Brain microvascular endothelial cell (primary cell): ENCODE measurements around the gene ADGRV1.

Experiments
- DNase-seq: peaks from one replicate; pipeline ENCODE4 v3.0.0-alpha.2; 2020
- H3K27ac ChIP-seq: fragments of 250-450 bp; sonication (Bioruptor Pico); 2 replicates; pipeline ENCODE4 v1.5.1; 2020; ENCODE audit warnings: mild to moderate bottlenecking, moderate library complexity
- H3K27me3 ChIP-seq: fragments of 250-450 bp; sonication (Bioruptor Pico); replicated peaks from 2 replicates; pipeline ENCODE4 v1.5.1; 2020; ENCODE audit warnings: mild to moderate bottlenecking
- H3K36me3 ChIP-seq: fragments of 250-450 bp; sonication (Bioruptor Pico); replicated peaks from 2 replicates; pipeline ENCODE4 v1.5.1; 2020; ENCODE audit warnings: mild to moderate bottlenecking
- H3K4me3 ChIP-seq: 2 replicates; pipeline ENCODE4 v1.5.1; 2011; ENCODE audit warnings: low read depth, mild to moderate bottlenecking, control low read depth, low read length, moderate library complexity
- in situ Hi-C: cut with HindIII; loops from 2 replicates; pipeline ENCODE4 v1.10.0; 2017; ENCODE audit warnings: low sequenced_read_pairs, low pct_ligation_motif_present
- TF ChIP-seq, protein P1 (sequence below): IDR thresholded peaks from 2 replicates; pipeline ENCODE4 v1.5.1; 2011; ENCODE audit warnings: low read depth, mild to moderate bottlenecking, moderate library complexity, low read length, control low read depth, inconsistent platforms; ENCODE audit errors: missing control alignments

The ADGRV1 gene

GRCh38 chr5:91016322-91016721 lies 457.7 kb downstream of the ADGRV1 start:
- no peak for DNase-seq
- no peaks in the 10 kb centered on the region for H3K36me3 ChIP-seq
- no peaks in the 10 kb centered on the region for H3K27me3 ChIP-seq
- no peak overlapping the region for H3K4me3 ChIP-seq
- TF ChIP-seq, protein P1, sequence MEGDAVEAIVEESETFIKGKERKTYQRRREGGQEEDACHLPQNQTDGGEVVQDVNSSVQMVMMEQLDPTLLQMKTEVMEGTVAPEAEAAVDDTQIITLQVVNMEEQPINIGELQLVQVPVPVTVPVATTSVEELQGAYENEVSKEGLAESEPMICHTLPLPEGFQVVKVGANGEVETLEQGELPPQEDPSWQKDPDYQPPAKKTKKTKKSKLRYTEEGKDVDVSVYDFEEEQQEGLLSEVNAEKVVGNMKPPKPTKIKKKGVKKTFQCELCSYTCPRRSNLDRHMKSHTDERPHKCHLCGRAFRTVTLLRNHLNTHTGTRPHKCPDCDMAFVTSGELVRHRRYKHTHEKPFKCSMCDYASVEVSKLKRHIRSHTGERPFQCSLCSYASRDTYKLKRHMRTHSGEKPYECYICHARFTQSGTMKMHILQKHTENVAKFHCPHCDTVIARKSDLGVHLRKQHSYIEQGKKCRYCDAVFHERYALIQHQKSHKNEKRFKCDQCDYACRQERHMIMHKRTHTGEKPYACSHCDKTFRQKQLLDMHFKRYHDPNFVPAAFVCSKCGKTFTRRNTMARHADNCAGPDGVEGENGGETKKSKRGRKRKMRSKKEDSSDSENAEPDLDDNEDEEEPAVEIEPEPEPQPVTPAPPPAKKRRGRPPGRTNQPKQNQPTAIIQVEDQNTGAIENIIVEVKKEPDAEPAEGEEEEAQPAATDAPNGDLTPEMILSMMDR = no peak
- in situ Hi-C loops = no loop called here
- H3K27ac ChIP-seq = no peak overlapping the region

DNA sequence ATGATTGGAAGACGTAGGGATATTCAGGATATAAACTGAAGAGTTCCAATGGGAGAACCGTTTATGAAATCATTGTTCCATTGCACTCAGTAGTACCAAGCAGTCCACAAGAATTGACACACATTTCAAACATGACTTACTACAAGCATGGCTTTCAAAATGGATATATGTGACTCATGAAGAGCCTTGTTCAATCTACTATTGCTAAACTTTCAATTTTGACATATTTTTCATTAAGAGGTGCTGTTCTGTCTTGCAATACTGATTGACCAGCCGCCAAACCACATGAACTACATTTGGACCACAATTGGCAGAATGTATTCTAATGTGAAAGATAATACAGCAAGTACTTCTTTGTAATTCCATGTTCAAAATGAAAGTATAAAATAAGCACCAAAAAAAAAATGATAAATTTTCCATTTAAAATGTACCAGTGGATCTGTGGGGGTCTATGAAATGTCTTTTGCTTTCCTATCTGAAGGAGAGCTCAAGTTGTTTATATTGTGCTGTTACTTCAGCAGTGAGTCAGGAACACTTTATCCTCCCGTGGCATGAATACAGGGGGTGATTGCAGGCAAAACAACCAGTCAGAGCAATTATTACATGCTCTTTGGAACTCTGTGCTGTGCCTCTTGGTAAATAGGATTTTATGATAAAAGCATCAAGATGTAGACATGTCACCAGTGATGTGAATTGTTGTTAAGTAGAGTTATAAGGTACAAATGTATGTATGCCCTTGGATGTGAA lies 458.5 kb downstream of the ADGRV1 start:
- DNase-seq = no peak
- TF ChIP-seq, protein P1 = no peak
- no peak overlapping the region for H3K27ac ChIP-seq
- H3K4me3 ChIP-seq = no peak overlapping the region
- no peaks in the 10 kb centered on the region for H3K36me3 ChIP-seq
- in situ Hi-C loops = no loop called here
- no peaks in the 10 kb centered on the region for H3K27me3 ChIP-seq

DNA sequence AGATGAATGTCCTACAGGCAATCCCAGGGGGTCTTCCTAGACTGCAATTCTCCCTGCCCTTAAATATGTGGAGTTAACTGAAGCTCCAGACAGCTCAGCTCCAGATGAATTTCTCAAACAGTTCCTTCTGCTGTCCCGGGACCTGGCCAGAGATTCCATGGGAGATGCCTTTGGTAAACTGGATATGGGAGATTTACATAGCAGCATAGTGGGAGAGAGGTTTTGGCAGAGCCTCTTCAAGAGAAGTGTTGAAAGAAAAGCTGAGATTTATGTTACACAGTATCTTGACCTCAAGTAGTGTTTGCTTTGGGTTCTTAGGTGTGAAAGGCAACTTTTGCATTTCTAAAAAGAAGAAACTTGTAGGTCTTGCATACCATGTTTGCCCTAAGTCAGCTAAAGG lies 459.6 kb downstream of the ADGRV1 start:
- H3K27ac ChIP-seq = no peak overlapping the region
- H3K4me3 ChIP-seq = no peak overlapping the region
- TF ChIP-seq, protein P1 = no peak
- DNase-seq = no peak
- in situ Hi-C loops = no loop called here
- no peaks in the 10 kb centered on the region for H3K36me3 ChIP-seq
- no peaks in the 10 kb centered on the region for H3K27me3 ChIP-seq

DNA sequence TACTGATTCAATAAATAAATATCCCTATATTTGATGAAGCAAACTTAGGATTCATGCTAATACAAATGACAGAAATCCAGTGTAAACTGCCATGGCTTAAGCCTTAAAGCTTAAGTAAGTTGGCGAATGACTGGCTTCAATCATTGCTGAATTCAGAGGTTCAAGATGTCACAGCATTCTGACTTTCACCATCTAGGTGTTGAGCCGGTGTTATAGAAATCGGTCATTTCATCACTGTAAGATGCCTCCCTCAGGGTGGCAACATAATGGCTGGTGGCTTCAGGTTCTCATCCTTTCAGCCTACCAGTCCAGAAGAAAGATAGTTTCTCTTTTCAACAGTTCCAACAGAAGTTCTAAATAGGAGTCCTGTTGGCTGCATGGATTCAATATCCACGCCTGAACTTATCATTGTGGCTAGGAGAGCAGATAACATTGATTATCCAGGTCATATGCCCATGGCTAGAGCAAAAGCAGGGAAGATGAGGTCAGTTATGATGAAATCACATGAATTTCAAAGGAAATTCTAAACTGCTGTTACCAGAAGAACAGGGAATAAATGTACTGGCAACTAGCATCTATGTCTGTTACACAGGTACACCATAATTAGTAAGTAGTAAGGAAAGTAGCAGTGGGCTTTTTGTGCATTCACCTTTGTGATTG lies 460.2 kb downstream of the ADGRV1 start:
- H3K27me3 ChIP-seq = no peaks in the 10 kb centered on the region
- no peak overlapping the region for H3K27ac ChIP-seq
- H3K4me3 ChIP-seq = no peak overlapping the region
- H3K36me3 ChIP-seq = no peaks in the 10 kb centered on the region
- in situ Hi-C loops = no loop called here
- no peak for DNase-seq
- TF ChIP-seq, protein P1 = no peak

DNA sequence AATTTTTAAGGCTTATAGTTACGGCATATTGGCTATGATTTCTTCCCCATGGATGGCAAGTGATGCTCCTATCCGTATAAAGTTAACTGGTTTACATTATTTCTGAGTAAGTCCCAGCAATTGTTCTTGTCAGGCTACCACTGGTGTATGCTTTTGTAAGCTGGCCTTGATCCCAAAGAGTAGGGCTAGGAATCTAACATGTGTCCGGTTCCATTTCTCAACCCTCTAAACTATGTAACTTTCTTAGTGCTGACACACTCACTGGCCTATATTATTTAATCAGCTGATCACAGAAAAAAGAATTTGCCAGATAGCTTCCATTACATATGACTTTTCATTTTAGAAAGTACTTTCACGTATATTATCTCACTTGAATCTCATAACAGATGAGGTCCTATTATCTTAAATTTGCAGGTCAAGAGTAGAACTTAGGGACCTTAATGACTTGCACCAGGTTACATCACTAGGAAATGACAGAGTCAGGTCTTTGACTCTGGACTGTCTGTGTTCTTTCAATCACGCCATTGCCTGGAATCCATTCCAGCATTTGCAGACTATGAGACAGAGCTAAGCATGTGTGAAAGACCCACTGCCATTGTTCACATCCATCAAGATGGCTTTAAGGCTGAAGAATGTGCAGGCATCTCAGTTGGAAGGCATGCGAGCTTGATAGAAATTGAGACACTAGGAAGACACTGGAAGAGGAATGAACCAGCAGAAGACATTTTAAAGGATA lies 461.6 kb downstream of the ADGRV1 start:
- Histone ChIP-seq H3K4me3 (no peak overlapping the region), H3K27me3 (no peaks in the 10 kb centered on the region), H3K36me3 (no peaks in the 10 kb centered on the region), H3K27ac (no peak overlapping the region)
- DNase-seq = peak; percentile 8
- TF ChIP-seq, protein P1 = no peak
- in situ Hi-C loops = no loop called here
